Measurements from ENCODE around the gene MYCBPAP.

MYCBPAP gene

GRCh38 chr17:50557630-50558029 is 49.4 kb downstream of the MYCBPAP start:
- no peak for DNase-seq

DNA sequence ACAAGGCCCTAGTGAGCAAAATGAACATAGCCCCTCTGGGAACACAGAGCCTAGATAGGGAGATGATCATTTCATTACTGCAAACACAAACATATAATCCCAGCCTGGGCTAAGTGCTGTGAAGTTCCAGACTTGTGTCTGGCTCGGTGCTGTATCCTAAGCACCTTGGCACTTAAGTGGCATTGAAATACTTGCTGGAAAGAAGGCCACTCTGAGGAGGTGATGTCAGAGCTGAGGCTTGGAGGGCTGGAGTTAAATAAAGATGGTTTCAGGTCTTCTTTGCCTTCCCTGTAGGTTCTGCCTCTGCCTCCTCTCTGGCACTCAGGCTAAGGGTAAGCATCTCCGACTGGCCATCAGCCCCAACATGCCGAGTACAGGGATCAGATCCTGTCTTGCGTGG is 49.9 kb downstream of the MYCBPAP start:
- no peak for DNase-seq

DNA sequence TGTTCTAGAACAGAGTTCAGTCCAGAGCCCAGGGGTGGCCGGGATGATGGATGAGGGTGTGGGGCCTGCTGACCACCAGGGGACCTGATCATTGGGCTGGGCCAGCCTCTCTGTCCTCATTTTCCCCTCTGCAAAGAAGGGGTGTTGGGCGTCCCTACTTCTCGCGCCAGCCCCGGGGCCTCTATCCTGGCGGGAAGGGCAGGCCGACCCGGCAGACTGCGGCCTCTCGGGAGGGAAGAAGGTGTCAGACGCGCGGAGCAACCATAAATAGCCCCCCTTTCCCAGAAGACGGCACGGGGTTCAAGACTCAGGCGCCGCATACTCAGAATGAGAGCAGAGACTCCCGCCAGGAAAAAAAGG is 50.3 kb downstream of the MYCBPAP start:
- DNase-seq = no peak

DNA sequence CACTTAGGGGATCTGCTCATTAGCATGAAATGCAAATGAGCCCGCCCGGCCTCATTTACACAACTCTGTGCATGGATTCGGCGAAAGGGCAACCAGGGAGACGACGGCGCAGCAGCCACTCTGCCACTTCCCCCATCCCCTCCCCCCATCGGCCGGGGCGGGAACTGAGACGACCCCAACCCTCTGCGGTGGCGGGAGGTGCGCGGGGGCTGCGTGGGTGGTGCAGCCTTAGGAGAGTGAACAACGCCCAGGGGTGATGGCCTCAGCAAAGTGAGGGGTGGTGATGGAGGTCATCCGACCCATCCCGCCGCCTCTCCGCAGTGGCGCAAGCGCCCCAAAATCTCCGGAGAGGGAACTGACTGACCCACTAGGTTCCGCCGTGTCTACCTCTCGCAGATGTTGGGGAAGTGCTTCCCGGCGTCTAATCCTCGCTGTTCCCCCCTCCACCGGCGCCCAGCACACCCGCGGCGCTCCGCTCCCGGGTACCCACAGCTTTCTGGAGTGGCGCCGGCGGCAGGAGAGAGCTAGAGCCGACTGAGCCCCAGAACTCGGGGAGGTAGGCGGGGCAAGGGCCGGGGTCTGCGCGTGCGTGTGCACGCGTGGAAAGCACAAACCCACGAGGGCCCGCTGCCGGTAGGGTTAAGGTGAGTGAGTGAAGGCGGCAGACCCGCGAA is 50.8 kb downstream of the MYCBPAP start:
- DNase-seq = no peak

DNA sequence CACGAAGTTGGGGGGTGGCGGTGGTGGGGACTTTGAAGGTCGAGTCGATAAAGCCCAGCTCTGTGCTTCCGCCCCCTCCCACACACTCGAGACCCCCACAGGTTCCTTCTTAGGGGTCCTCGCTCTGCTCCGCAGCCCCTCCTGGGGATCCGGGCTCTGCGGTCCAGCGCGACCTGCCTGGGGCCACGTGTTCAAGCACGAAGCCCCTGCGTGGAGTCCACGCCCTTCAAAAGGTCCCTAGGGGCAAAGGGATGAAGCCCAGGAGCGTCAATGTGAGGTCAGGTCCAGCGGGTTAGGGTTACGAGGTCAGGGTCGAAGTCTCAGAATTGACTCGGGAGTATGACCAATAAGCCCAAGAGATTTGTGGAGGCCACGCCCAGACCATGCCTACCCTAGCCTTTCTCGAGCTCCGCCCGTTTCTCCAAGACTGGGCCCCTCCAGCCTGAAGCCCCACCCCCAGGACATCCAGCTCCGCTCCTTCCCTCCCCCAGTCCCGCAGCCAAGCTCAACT is 51.5 kb downstream of the MYCBPAP start:
- no peak for DNase-seq

- peak; percentile 85 for DNase-seq
These were observed 52.1 kb downstream of the MYCBPAP start, which contains the start of gene CACNA1G for GRCh38 chr17:50560185-50560824. Gene CACNA1G, plus strand, starts transcription at chr17:50560715. Its CDS starts 745 bp downstream, at chr17:50561460.

- DNase-seq = no peak
These were observed 52.9 kb downstream of the MYCBPAP start for GRCh38 chr17:50560931-50561745.

DNA sequence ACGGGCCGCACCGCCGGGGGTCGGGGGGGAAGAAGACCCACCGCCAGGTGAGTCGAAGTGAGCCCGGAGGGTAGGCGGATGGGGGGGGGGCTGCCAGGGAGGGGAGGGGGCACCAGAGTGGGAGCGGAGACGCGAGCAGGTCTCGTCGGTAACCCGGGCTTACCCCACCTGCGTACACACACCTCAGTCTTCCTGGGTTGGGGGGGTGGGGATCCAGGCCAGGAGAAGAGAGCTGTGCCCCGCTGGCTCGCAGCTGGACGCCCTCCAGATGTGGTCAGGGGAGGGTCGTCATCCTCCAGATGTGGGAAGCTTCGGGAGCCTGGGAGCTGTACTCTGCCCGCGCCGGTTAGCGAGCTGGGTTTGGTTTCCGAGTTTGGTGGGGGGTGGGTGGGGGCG is 53.5 kb downstream of the MYCBPAP start:
- no peak for DNase-seq

- DNase-seq = no peak
These were observed 54.2 kb downstream of the MYCBPAP start for GRCh38 chr17:50562242-50563091.

DNA sequence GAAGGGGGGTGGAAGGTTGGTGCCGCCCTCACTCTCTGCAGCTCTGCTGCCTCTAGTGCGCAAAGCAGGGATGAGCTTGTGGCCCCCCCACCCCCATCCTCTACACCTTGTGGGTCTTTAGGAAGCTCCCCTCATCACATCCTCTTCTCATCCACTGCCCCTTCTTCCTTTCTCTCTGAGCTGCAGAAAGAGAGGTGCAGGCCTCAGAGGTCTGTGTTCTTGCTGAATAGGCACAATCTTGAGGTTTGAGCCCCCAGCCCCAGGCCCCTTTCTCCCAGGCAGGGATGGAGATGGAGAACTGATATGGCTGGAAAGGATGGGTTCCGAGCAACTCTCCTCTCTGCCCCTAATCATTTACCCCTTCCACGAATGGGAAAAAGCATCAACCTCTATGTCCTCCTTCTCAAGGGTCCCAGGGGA is 54.9 kb downstream of the MYCBPAP start:
- DNase-seq = no peak

GRCh38 chr17:50564916-50565315 is 56.7 kb downstream of the MYCBPAP start:
- no peak for DNase-seq

DNA sequence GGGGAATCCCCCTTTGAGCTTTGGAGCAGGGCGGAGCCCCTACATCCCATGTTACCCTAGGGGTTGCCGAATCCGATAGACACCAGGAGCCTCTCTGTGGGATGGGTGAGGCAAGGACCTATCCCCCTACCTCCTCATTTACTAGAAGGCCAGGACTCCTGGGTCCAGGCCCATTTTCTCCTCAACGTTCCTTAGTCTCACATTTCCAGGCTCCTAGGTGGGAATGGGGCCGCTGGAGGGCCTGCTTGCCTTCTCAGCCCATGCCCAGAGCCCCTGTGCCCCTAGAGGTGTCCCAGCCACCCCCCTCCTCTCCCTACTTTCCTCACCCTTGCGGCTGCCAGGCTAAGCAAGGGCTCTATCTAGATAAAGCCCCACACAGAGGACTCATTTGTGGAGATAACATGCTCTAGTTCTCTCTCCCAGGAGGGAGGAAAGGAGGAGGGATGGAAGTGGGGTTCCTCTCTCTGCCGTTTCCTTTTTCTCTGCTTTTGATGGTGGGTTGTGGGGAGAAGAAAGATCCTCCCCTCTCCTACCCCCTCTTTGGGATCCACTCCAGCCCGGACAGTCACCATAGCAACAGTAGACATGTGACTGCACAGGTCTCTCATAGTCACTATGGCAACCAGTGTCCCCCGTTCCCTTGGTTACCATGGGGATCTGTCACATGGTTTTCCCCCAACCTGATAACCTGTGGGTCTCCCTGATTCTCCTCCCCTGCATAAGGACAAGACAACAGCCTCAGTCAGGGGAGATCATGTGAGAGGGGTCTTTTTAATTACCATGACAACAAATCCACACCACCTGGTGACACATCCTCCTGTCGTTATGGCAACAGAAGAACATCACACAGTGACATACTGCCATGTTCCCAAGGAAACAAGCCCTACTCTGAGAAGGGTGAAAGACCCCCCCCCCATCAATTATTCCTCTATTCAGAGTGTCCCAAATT is 57.4 kb downstream of the MYCBPAP start:
- no peak for DNase-seq

DNA sequence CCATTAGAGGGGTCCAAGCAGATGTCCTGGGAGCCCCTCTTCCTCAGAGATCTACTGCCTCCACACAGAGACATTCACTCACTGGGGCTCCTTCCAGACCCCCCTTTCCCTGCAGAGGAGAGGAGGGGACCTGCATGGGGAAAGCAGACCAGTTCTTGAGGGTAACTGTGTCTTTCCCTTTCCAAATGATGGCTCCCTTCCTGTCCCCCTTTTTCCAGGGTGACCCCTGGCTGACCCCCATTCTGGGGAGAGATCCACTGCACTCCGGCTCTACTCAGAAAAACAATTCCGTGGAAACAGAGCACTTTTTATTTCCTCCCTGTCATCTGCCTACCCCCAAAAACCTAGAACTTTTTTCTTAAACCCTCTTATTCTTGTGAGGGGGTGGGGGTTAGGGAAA is 58.6 kb downstream of the MYCBPAP start:
- DNase-seq = no peak

DNA sequence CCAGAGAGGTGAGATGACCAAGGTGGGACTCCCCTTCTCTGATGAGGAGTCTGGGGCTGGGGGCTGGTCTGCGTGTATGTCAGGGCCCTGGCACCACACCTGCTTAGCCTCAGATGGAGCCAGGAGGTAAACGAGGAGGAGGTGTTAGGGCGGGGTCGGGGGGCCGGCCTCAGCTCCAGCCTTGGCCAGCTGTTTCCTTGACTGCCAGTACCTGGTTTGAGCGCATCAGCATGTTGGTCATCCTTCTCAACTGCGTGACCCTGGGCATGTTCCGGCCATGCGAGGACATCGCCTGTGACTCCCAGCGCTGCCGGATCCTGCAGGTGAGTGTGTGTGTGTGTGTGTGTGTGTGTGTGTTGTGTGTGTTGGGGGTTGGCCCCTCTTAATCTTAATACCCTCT is 60.4 kb downstream of the MYCBPAP start:
- DNase-seq = no peak

- DNase-seq = no peak
These were observed 61.4 kb downstream of the MYCBPAP start for GRCh38 chr17:50569592-50569991.

DNA sequence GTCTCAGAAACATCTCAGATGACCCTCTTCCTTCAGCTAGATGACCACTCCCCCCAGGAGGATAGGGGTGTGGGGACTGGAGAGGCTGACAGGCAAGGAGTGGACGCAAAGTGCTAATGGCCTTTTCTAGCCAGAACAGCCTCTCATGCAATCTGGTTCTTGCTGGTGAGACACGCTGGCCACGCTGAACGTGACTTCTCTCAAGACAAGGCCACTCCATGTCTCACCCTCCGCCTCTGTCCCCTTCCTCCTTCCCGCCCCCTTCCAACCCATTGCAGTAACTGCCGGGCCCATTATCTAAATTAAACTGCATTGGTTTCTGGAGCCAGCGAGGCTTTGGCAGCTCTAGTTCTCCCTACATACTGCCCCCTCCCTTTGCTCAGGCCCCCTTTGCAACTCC is 61.8 kb downstream of the MYCBPAP start:
- DNase-seq = no peak

DNA sequence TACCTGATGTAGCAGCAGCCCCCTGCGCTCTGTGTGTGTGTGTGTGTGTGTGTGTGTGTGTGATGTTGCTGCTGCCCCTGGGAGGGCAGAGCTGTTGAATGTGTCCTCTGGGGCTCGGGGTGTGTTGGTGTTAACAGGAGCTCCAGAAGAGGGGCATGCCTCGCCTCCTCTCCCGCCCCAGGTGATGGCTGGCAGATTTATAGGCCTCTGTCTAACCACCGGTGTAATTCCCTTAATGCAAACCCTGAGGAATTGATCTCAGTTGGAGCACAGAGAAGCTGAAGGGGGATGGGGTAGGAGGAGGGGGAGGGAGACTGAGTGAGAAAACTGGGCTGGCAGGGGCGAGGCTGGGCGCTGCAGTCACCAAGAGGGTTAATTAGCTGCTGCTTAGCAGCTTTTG is 62.3 kb downstream of the MYCBPAP start:
- DNase-seq = no peak

DNA sequence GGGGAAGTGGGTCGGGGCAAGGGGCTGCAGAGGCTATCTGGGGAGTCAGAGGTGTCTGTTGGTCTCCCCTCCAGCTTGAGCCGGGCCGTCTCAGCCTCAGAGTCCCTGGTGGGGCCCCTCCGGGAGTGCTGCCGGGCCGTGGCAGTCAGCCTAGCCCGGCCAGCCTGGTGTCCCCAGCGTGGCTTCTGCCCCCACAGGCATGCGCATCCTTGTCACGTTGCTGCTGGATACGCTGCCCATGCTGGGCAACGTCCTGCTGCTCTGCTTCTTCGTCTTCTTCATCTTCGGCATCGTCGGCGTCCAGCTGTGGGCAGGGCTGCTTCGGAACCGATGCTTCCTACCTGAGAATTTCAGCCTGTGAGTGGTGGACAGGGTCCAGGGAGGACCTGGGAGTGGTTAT is 63.4 kb downstream of the MYCBPAP start:
- no peak for DNase-seq

DNA sequence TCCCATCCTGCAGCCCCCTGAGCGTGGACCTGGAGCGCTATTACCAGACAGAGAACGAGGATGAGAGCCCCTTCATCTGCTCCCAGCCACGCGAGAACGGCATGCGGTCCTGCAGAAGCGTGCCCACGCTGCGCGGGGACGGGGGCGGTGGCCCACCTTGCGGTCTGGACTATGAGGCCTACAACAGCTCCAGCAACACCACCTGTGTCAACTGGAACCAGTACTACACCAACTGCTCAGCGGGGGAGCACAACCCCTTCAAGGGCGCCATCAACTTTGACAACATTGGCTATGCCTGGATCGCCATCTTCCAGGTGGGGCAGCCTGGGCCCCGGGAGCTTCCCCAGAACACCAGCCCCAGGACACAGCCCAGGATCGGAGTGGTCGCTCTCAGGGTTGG is 64.3 kb downstream of the MYCBPAP start:
- DNase-seq = no peak

GRCh38 chr17:50573866-50574611 is 65.8 kb downstream of the MYCBPAP start:
- DNase-seq = no peak
